OCI-LY7 (cell line): ENCODE data around the gene FRMD8.

ENCODE experiments used
- EZH2phosphoT487 ChIP-seq: fragments of 200-600 bp; sonication (generic); IDR thresholded peaks from 2 replicates; pipeline ENCODE4 v1.6.1; 2018; ENCODE audit warnings: low read depth, borderline replicate concordance, mild to moderate bottlenecking, mixed run types, antibody characterized with exemption, low read length, moderate library complexity, mixed read lengths
- TF ChIP-seq, protein P1 (sequence below): fragments of 200-600 bp; sonication (generic); conservative IDR thresholded peaks from 2 replicates; pipeline ENCODE4 v1.5.1; 2014; ENCODE audit warnings: mild to moderate bottlenecking, antibody characterized with exemption, low read length, moderate library complexity, mixed read lengths

DNA sequence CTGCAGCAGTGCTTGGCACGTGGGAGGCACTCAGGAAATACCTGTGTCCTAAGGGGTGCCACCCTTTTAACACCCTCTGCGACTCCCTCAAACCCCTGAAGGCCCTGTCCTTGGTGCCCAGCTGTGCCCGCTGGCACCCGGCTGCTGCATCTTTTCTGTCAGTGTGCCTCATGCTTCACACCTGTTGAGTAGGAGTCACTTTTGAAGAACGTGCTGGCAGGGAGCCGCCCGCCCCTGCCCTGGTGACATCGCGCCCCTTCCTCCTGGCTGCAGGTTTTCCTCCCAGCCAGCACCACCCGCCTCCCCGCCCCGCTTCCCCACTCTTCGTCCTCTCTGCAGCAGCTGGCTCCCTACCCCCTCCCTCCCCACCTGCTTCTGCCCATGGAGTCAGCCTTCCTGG, 17.8 kb downstream of the FRMD8 start:
- TF ChIP-seq, protein P1, sequence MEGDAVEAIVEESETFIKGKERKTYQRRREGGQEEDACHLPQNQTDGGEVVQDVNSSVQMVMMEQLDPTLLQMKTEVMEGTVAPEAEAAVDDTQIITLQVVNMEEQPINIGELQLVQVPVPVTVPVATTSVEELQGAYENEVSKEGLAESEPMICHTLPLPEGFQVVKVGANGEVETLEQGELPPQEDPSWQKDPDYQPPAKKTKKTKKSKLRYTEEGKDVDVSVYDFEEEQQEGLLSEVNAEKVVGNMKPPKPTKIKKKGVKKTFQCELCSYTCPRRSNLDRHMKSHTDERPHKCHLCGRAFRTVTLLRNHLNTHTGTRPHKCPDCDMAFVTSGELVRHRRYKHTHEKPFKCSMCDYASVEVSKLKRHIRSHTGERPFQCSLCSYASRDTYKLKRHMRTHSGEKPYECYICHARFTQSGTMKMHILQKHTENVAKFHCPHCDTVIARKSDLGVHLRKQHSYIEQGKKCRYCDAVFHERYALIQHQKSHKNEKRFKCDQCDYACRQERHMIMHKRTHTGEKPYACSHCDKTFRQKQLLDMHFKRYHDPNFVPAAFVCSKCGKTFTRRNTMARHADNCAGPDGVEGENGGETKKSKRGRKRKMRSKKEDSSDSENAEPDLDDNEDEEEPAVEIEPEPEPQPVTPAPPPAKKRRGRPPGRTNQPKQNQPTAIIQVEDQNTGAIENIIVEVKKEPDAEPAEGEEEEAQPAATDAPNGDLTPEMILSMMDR = no peak
- no peak for TF ChIP-seq EZH2phosphoT487
